Lung (tissue), 12 donors: ENCODE data around the gene DNAH3. TPM values are rescaled to one million over a fixed set of nuclear protein-coding genes. Genes with fewer than 3 reads are reported as not detected.
"Not testable (repeated sequence)": the region's sequence is repeated elsewhere in the genome, so short reads cannot be mapped to it uniquely, and the experiment has no call there.

Experiments used
- ATAC-seq: fragments of 200-7000 bp; cut with Tn5 transposase; one replicate; pipeline ENCODE4 v1.9.1; 2020; ENCODE audit warnings: moderate number of reproducible peaks; ENCODE audit not compliant: insufficient read depth, low FRiP score
- DNase-seq, 3 donors: peaks; one replicate each; pipeline ENCODE4 v3.0.0-alpha.2; 2013 to 2017
- H3K27ac ChIP-seq, 2 donors: one replicate each; pipeline ENCODE4 v1.5.1; 2013; ENCODE audit warnings: mild to moderate bottlenecking in 2 of 2, moderate library complexity in 2 of 2, control low read depth in 1 of 2, inconsistent platforms in 1 of 2, low read depth in 1 of 2, low read length in 1 of 2
- H3K27me3 ChIP-seq, 3 donors: one replicate each; pipeline ENCODE4 v1.5.1; 2013; ENCODE audit warnings: low read length in 2 of 3; ENCODE audit not compliant: control insufficient read depth in 3 of 3, insufficient read depth in 3 of 3
- H3K36me3 ChIP-seq, 4 donors: one replicate each; pipeline ENCODE4 v1.5.1; 2013; ENCODE audit warnings: low read length in 4 of 4, mild to moderate bottlenecking in 1 of 4, moderate library complexity in 1 of 4; ENCODE audit not compliant: control insufficient read depth in 4 of 4, insufficient read depth in 4 of 4
- H3K4me1 ChIP-seq, 5 donors: one replicate each; pipeline ENCODE4 v1.5.1; 2013; ENCODE audit warnings: low read length in 5 of 5, mild to moderate bottlenecking in 2 of 5, moderate library complexity in 1 of 5; ENCODE audit not compliant: control insufficient read depth in 5 of 5, insufficient read depth in 5 of 5
- H3K4me3 ChIP-seq: one replicate; pipeline ENCODE4 v1.5.1; 2013; ENCODE audit warnings: mild to moderate bottlenecking, control low read depth, moderate library complexity
- H3K9ac ChIP-seq, 2 donors: one replicate each; pipeline ENCODE4 v1.5.1; 2013; ENCODE audit warnings: low read length in 2 of 2, control low read depth in 1 of 2; ENCODE audit not compliant: insufficient read depth in 1 of 2
- H3K9me3 ChIP-seq, 4 donors: one replicate each; pipeline ENCODE4 v1.5.1; 2013; ENCODE audit warnings: low read length in 3 of 4, mild to moderate bottlenecking in 1 of 4, moderate library complexity in 1 of 4; ENCODE audit not compliant: control insufficient read depth in 4 of 4, insufficient read depth in 3 of 4
- WGBS, 2 donors: extraction: QIAGEN DNeasy Blood & Tissue Kit; methylation state at CpG; one replicate each; pipeline ENCODE4 v1.1.7; 2013; 5-methylcytosine and 5-hydroxymethylcytosine counted together
- polyA plus RNA-seq, 2 donors: library from polyadenylated mRNA; stranded (reverse); fragments of 200-250 nt; gene quantifications; one replicate each; pipeline ENCODE4 v1.2.1, GENCODE V29; 2013
- total RNA-seq, 2 donors: library from RNA; depleted of rRNA in 1 of 2; stranded (reverse); fragments of >200 nt in 1 of 2; gene quantifications; one replicate each; pipeline ENCODE4 v1.2.1, GENCODE V29; 2014 to 2021
- TF ChIP-seq, protein P1 (sequence below): IDR thresholded peaks from 2 replicates; pipeline ENCODE4 v1.5.1; 2012; ENCODE audit warnings: mild to moderate bottlenecking; ENCODE audit errors: control extremely low read depth, extremely low read depth
- donor health status: control.
- donor health status: control.
- donor health status: Bipolar disorder and iron deficiency.
- donor health status: healthy.
- donor health status: DM: yes; HTN: yes; CAD: no.

Gene DNAH3
- total and polyA plus RNA-seq, 4 donors, result 1.0 to 24.1 (median 12.8) TPM

DNA sequence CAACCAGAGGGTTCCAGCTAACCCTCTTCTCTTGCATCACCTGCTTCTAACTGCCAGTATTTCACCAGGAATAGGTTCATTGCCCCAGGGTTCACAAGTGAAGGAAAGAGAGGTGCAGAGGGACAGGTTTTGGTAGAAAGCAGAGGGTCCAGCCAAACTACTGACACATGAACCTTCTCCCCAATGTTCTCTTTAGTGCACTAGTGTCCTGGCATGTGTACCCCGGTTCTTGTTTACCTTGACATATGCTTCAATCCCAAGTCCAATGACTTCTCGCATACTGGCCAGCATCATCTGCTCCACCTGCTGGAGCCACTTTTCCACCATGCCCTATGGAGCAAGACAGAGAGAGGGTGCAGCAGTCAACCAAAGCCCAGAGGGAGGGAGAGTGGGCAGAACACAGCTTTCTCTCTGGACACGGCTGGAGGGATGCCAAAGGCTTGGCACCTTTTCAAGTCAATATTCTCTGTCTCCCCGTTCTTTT is 90.6 kb downstream of the DNAH3 start:
- TF ChIP-seq, protein P1, sequence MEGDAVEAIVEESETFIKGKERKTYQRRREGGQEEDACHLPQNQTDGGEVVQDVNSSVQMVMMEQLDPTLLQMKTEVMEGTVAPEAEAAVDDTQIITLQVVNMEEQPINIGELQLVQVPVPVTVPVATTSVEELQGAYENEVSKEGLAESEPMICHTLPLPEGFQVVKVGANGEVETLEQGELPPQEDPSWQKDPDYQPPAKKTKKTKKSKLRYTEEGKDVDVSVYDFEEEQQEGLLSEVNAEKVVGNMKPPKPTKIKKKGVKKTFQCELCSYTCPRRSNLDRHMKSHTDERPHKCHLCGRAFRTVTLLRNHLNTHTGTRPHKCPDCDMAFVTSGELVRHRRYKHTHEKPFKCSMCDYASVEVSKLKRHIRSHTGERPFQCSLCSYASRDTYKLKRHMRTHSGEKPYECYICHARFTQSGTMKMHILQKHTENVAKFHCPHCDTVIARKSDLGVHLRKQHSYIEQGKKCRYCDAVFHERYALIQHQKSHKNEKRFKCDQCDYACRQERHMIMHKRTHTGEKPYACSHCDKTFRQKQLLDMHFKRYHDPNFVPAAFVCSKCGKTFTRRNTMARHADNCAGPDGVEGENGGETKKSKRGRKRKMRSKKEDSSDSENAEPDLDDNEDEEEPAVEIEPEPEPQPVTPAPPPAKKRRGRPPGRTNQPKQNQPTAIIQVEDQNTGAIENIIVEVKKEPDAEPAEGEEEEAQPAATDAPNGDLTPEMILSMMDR, result no peak
- H3K4me1 ChIP-seq, result no peaks in the 10 kb centered on the region
- ATAC-seq (no peak), DNase-seq (peak in 1 of 3 donors; percentile 5)
- no peak overlapping the region for H3K27ac ChIP-seq
- no peak overlapping the region for H3K9ac ChIP-seq
- H3K27me3 ChIP-seq, result no peaks in the 10 kb centered on the region
- H3K36me3 ChIP-seq, result no peaks in the 10 kb centered on the region
- WGBS, 2 donors, result 59 to 77% methylated on average over 4 of the region's 4 CpGs
- peaks cover 0 to 1% (median 0%) of the 10 kb centered on the region in 4 donors for H3K9me3 ChIP-seq
- H3K4me3 ChIP-seq, result no peak overlapping the region

DNA sequence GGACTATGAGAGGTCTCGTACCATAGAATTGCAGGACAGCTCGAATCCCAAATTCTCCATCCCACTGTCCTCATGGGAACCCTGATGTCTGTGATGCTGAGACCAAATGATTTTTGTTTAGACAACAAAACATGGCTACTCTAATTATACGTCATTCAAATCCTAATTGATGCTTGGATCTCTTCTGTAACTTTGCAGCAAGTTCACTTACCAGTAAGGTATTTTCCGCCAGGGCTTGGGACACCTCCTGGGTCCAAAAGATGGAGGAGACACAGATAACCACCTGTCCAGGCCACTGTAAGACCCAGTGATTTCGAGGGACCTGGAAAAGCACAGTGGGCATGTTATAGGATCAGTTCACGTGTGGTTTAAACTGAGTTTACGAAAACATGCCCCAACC is 92.8 kb downstream of the DNAH3 start:
- Histone ChIP-seq H3K27ac (no peak overlapping the region), H3K36me3 (no peaks in the 10 kb centered on the region), H3K4me3 (no peak overlapping the region), H3K4me1 (no peaks in the 10 kb centered on the region), H3K9ac (no peak overlapping the region), H3K9me3 (no peaks in the 10 kb centered on the region), H3K27me3 (peaks cover 0 to 6% (median 0%) of the 10 kb centered on the region in 3 donors)
- DNase-seq (no peak), ATAC-seq (no peak)
- WGBS, 2 donors, result 85 to 88% methylated on average over 7 of the region's 7 CpGs
- TF ChIP-seq, protein P1, result no peak

DNA sequence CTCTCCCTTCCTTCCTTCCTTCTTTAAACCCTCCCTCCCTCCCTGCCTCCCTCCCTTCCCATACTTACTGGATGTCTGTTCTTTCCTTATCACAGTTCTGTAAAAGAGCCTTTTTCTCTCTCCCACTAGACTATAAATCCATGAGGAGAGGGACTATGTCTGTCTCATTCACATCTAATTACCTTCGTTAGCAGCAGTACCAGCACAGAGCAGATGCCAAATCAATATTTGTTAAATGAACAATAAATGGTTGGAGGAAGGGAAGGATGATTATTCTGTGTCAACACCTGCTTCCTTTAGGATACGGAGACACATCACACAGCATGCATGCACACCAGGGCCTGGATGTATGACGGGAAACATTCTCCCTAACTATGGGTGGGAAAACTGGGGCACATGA is 94.2 kb downstream of the DNAH3 start:
- H3K9ac ChIP-seq, result no peak overlapping the region
- no peak overlapping the region for H3K27ac ChIP-seq
- H3K4me3 ChIP-seq, result no peak overlapping the region
- peaks cover 0 to 6% (median 0%) of the 10 kb centered on the region in 3 donors for H3K27me3 ChIP-seq
- ATAC-seq (no peak), DNase-seq (no peak)
- WGBS, 2 donors, result 60 to 64% methylated on average over 3 of the region's 3 CpGs
- TF ChIP-seq, protein P1, result no peak
- H3K9me3 ChIP-seq, result peaks cover 0 to 2% (median 0%) of the 10 kb centered on the region in 4 donors
- H3K4me1 ChIP-seq, result no peaks in the 10 kb centered on the region
- no peaks in the 10 kb centered on the region for H3K36me3 ChIP-seq

DNA sequence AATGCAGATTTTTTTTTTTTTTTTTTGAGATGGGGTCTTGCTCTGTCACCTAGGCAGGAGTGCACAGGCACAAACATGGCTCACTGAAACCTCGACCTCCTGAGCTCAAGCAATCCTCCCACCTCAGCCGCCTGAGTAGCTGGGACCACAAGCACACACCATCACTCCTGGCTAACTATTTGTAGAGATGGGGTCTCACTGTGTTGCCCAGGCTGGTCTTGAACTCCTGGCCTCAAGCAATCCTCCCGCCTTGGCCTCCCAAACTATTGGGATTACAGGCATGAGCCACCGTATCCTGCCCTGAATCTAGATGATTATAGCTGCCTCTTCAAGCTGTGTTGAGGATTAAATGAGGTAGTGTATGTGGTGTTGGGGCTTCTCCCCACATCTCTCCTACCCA is 94.9 kb downstream of the DNAH3 start:
- H3K27ac ChIP-seq, DNase-seq, H3K4me1 ChIP-seq, H3K9ac ChIP-seq, H3K9me3 ChIP-seq, ATAC-seq, H3K4me3 ChIP-seq, H3K36me3 ChIP-seq, H3K27me3 ChIP-seq: not testable (repeated sequence)
- 92 to 100% methylated on average over 4 of the region's 4 CpGs for WGBS, 2 donors
